Astrocyte (in vitro differentiated cells and primary cell): ENCODE data around the gene HMX2. TPM values are rescaled to one million over a fixed set of nuclear protein-coding genes. Genes with fewer than 3 reads are reported as not detected.

ENCODE experiments used
- DNase-seq: peaks from one replicate; pipeline ENCODE4 v3.0.0-alpha.2; 2010; ENCODE audit warnings: low read depth
- FAIRE-seq: peaks from 2 replicates; lab custom pipeline; 2011; peaks lifted over from hg19 to GRCh38; lab: Jason Lieb, UNC
- H2AFZ ChIP-seq: 2 replicates; pipeline ENCODE4 v1.6.0; 2012; ENCODE audit warnings: low read depth, low read length, inconsistent platforms
- H3K27ac ChIP-seq: 2 replicates; pipeline ENCODE4 v1.5.1; 2011; ENCODE audit warnings: low read depth, low read length, inconsistent platforms
- H3K27me3 ChIP-seq: 2 replicates; pipeline ENCODE4 v1.6.0; 2011; ENCODE audit warnings: low read length, inconsistent platforms; ENCODE audit not compliant: insufficient read depth
- H3K36me3 ChIP-seq: 2 replicates; pipeline ENCODE4 v1.5.1; 2011; ENCODE audit warnings: low read length, inconsistent platforms; ENCODE audit not compliant: insufficient read depth
- H3K4me1 ChIP-seq: 2 replicates; pipeline ENCODE4 v1.5.1; 2011; ENCODE audit warnings: low read length, inconsistent platforms; ENCODE audit not compliant: insufficient read depth
- H3K4me2 ChIP-seq: 2 replicates; pipeline ENCODE4 v1.6.0; 2012; ENCODE audit warnings: low read length, inconsistent platforms
- H3K4me3 ChIP-seq: 2 replicates; pipeline ENCODE4 v1.5.1; 2011; ENCODE audit warnings: low read depth, mild to moderate bottlenecking, low read length, inconsistent platforms; ENCODE audit not compliant: insufficient read depth
- H3K79me2 ChIP-seq: 2 replicates; pipeline ENCODE4 v1.6.0; 2012; ENCODE audit warnings: mild to moderate bottlenecking, low read length, inconsistent platforms; ENCODE audit not compliant: insufficient read depth
- H3K9ac ChIP-seq: 2 replicates; pipeline ENCODE4 v1.6.0; 2012; ENCODE audit warnings: mild to moderate bottlenecking, low read length, inconsistent platforms
- H3K9me3 ChIP-seq: 2 replicates; pipeline ENCODE4 v1.5.1; 2012; ENCODE audit warnings: low read depth, mild to moderate bottlenecking, low read length, inconsistent platforms; ENCODE audit not compliant: insufficient read depth
- H4K20me1 ChIP-seq: 2 replicates; pipeline ENCODE4 v1.6.0; 2012; ENCODE audit warnings: low read length, inconsistent platforms; ENCODE audit not compliant: insufficient read depth
- H3K27ac Mint-ChIP-seq: one replicate; pipeline ENCODE4 v1.8.0; 2021; ENCODE audit warnings: mild to moderate bottlenecking, mixed read lengths; ENCODE audit not compliant: unreplicated experiment
- H3K27me3 Mint-ChIP-seq: one replicate; pipeline ENCODE4 v1.8.0; 2021; ENCODE audit warnings: low read depth, mixed read lengths; ENCODE audit not compliant: unreplicated experiment
- H3K36me3 Mint-ChIP-seq: one replicate; pipeline ENCODE4 v1.8.0; 2021; ENCODE audit warnings: low read depth, mixed read lengths; ENCODE audit not compliant: unreplicated experiment
- H3K4me1 Mint-ChIP-seq: one replicate; pipeline ENCODE4 v1.8.0; 2021; ENCODE audit warnings: low read depth, mixed read lengths; ENCODE audit not compliant: unreplicated experiment
- H3K4me3 Mint-ChIP-seq: one replicate; pipeline ENCODE4 v1.8.0; 2021; ENCODE audit warnings: mild to moderate bottlenecking, moderate library complexity, mixed read lengths; ENCODE audit not compliant: unreplicated experiment
- H3K9me3 Mint-ChIP-seq: one replicate; pipeline ENCODE4 v1.8.0; 2021; ENCODE audit warnings: mild to moderate bottlenecking, mixed read lengths; ENCODE audit not compliant: unreplicated experiment
- CTCF ChIP-seq: IDR thresholded peaks from 2 replicates; pipeline ENCODE4 v1.5.1; 2011; ENCODE audit warnings: low read depth, mild to moderate bottlenecking, inconsistent platforms, low read length, moderate library complexity; ENCODE audit not compliant: insufficient read depth
- EZH2 ChIP-seq: IDR thresholded peaks from 2 replicates; pipeline ENCODE4 v1.6.1; 2012; ENCODE audit warnings: mild to moderate bottlenecking, low read length, inconsistent platforms; ENCODE audit not compliant: insufficient read depth
- total RNA-seq: library from RNA; stranded (reverse); gene quantifications from 2 replicates; pipeline ENCODE4 v1.2.1, GENCODE V29; 2021

HMX2 gene
- total RNA-seq, 1 donor from 2014 or later = not detected

- Mint-ChIP-seq H3K9me3 (peaks cover 7% of the 10 kb centered on the region), H3K27ac (no peak overlapping the region), H3K27me3 (no peaks in the 10 kb centered on the region), H3K4me3 (no peak overlapping the region), H3K36me3 (peaks cover 13% of the 10 kb centered on the region), H3K4me1 (no peaks in the 10 kb centered on the region)
- Histone ChIP-seq H3K4me2 (no peak overlapping the region), H3K4me3 (no peak overlapping the region), H2AFZ (no peak overlapping the region), H3K27me3 (no peaks in the 10 kb centered on the region), H3K36me3 (no peaks in the 10 kb centered on the region), H3K79me2 (no peaks in the 10 kb centered on the region), H3K9me3 (no peaks in the 10 kb centered on the region), H3K9ac (no peak overlapping the region), H4K20me1 (no peaks in the 10 kb centered on the region), H3K4me1 (no peaks in the 10 kb centered on the region), H3K27ac (no peak overlapping the region)
- no peak for DNase-seq
- TF ChIP-seq EZH2 = no peak
- no peak for TF ChIP-seq CTCF
- no peak for FAIRE-seq
Measured at GRCh38 chr10:123183724-123184123, 35.8 kb downstream of the HMX2 start.

GRCh38 chr10:123187781-123188180 lies 39.8 kb downstream of the HMX2 start:
- Mint-ChIP-seq H3K36me3 (peaks cover 17% of the 10 kb centered on the region), H3K27me3 (no peaks in the 10 kb centered on the region), H3K4me1 (peaks cover 3% of the 10 kb centered on the region), H3K9me3 (peaks cover 7% of the 10 kb centered on the region), H3K27ac (no peak overlapping the region), H3K4me3 (no peak overlapping the region)
- Histone ChIP-seq H3K9ac (no peak overlapping the region), H3K27me3 (no peaks in the 10 kb centered on the region), H3K4me2 (no peak overlapping the region), H3K9me3 (no peaks in the 10 kb centered on the region), H3K36me3 (no peaks in the 10 kb centered on the region), H3K4me1 (no peaks in the 10 kb centered on the region), H3K79me2 (no peaks in the 10 kb centered on the region), H2AFZ (no peak overlapping the region), H3K4me3 (no peak overlapping the region), H3K27ac (no peak overlapping the region), H4K20me1 (no peaks in the 10 kb centered on the region)
- TF ChIP-seq EZH2 (no peak), CTCF (no peak)
- no peak for FAIRE-seq
- no peak for DNase-seq

- H3K27ac Mint-ChIP-seq = no peak overlapping the region
- peaks cover 9% of the 10 kb centered on the region for H3K36me3 Mint-ChIP-seq
- no peak for DNase-seq
- H3K4me3 ChIP-seq = no peak overlapping the region
- H3K9ac ChIP-seq = no peak overlapping the region
- TF ChIP-seq EZH2 = no peak
- no peak for TF ChIP-seq CTCF
- no peaks in the 10 kb centered on the region for H3K4me1 ChIP-seq
- no peak overlapping the region for H3K4me3 Mint-ChIP-seq
- no peaks in the 10 kb centered on the region for H3K79me2 ChIP-seq
- no peak overlapping the region for H3K27ac ChIP-seq
- H3K4me2 ChIP-seq = no peak overlapping the region
- H3K4me1 Mint-ChIP-seq = peaks cover 3% of the 10 kb centered on the region
- H3K27me3 Mint-ChIP-seq = no peaks in the 10 kb centered on the region
- no peak for FAIRE-seq
- H3K9me3 ChIP-seq = no peaks in the 10 kb centered on the region
- H3K9me3 Mint-ChIP-seq = no peaks in the 10 kb centered on the region
- no peaks in the 10 kb centered on the region for H3K36me3 ChIP-seq
- H4K20me1 ChIP-seq = no peaks in the 10 kb centered on the region
- no peak overlapping the region for H2AFZ ChIP-seq
- no peaks in the 10 kb centered on the region for H3K27me3 ChIP-seq
Measured at GRCh38 chr10:123191886-123192285, 44.0 kb downstream of the HMX2 start.
